Skeletal muscle tissue (tissue), 5 donors: ENCODE results near the gene SURF4. TPM values are rescaled to one million over a fixed set of nuclear protein-coding genes. Genes with fewer than 3 reads are reported as not detected.
"Not testable (repeated sequence)": the region's sequence is repeated elsewhere in the genome, so short reads cannot be mapped to it uniquely, and the experiment has no call there.

ENCODE experiments used
- H3K27ac ChIP-seq: one replicate; pipeline ENCODE4 v1.7.0; 2013; ENCODE audit warnings: mild to moderate bottlenecking, low read depth, low read length, inconsistent platforms
- H3K27me3 ChIP-seq, 3 donors: one replicate each; pipeline ENCODE4 v1.7.0; 2013; ENCODE audit warnings: low read length in 3 of 3; ENCODE audit not compliant: control insufficient read depth in 3 of 3, insufficient read depth in 3 of 3
- H3K36me3 ChIP-seq, 3 donors: one replicate each; pipeline ENCODE4 v1.7.0; 2013; ENCODE audit warnings: low read length in 3 of 3; ENCODE audit not compliant: control insufficient read depth in 3 of 3, insufficient read depth in 3 of 3
- H3K4me1 ChIP-seq, 3 donors: one replicate each; pipeline ENCODE4 v1.7.0; 2013; ENCODE audit warnings: low read length in 3 of 3, mild to moderate bottlenecking in 3 of 3; ENCODE audit not compliant: control insufficient read depth in 3 of 3, insufficient read depth in 3 of 3
- H3K4me3 ChIP-seq, 3 donors: one replicate each; pipeline ENCODE4 v1.7.0; 2013; ENCODE audit warnings: low read length in 3 of 3
- H3K9ac ChIP-seq, 3 donors: one replicate each; pipeline ENCODE4 v1.7.0; 2013; ENCODE audit warnings: low read length in 3 of 3, mild to moderate bottlenecking in 3 of 3, moderate library complexity in 2 of 3, low read depth in 1 of 3
- H3K9me3 ChIP-seq, 3 donors: one replicate each; pipeline ENCODE4 v1.7.0; 2013; ENCODE audit warnings: low read length in 3 of 3; ENCODE audit not compliant: control insufficient read depth in 3 of 3
- small RNA-seq: library from RNA; depleted of rRNA; stranded (forward); fragments of <200 nt; gene quantifications from one replicate; pipeline ENCODE3, GENCODE V24; 2014
- total RNA-seq: library from RNA; depleted of rRNA; stranded (reverse); fragments of >200 nt; gene quantifications from one replicate; pipeline ENCODE4 v1.2.3, GENCODE V29; 2014
- donor health status: Osteomylitis.

The SURF4 gene
- total RNA-seq, 1 donor from 2014 or later: 166 TPM

DNA sequence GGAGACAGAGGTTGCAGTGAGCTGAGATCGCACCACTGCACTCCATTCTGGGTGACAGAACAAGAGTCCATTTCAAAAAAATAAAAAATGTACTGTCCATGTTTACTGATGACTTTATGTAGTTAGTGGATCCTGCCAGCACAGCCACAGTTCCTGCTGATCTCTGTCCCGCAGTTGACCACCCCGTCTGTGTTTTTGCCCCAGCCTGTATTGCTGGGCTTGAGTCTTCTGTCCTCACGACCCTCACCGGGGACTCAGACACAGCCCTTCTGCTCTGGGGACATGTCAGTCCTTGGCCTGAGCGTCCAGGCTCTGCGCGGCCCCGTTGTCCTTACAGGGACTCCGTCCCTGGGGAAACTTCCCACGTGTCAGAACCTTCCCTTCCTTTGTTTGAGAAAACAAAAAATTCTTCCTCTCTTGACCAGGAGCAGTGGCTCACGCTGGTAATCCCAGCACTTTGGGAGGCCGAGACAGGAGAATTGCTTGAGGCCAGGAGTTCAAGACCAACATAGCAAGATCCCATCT lies 54.4 kb downstream of the SURF4 start:
- Histone ChIP-seq H3K4me1 (no peaks in the 10 kb centered on the region), H3K27me3 (peaks cover 0 to 13% (median 4%) of the 10 kb centered on the region in 3 donors), H3K36me3 (no peaks in the 10 kb centered on the region), H3K9me3 (no peaks in the 10 kb centered on the region), H3K4me3 (no peak overlapping the region), H3K9ac (no peak overlapping the region), H3K27ac (no peak overlapping the region)

DNA sequence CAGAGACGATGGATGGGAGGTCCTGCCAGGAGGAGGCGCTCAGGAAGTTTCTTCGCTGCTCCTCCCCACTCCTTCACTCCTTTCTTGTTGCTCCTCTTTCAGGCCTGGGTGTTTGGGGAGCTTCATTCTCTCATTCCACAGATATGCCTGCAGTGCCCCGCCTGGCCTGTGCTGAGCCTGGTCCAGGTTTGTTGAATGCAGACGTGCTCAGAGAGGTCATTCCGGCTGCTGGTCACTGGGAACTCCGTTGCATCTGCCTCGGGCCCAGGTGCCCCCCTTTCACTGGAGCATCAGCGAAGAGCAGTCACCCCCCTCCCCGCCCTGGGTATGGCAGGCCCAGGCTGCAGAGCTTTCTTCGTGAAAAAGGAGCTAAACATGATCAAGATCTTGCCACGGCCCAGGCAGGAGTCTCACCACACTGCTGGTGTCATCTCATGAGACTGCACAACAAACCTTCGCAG lies 55.4 kb downstream of the SURF4 start:
- H3K27ac ChIP-seq: no peak overlapping the region
- H3K9me3 ChIP-seq: no peaks in the 10 kb centered on the region
- H3K4me1 ChIP-seq: no peaks in the 10 kb centered on the region
- peaks cover 0 to 13% (median 4%) of the 10 kb centered on the region in 3 donors for H3K27me3 ChIP-seq
- H3K4me3 ChIP-seq: no peak overlapping the region
- H3K36me3 ChIP-seq: no peaks in the 10 kb centered on the region
- H3K9ac ChIP-seq: no peak overlapping the region

DNA sequence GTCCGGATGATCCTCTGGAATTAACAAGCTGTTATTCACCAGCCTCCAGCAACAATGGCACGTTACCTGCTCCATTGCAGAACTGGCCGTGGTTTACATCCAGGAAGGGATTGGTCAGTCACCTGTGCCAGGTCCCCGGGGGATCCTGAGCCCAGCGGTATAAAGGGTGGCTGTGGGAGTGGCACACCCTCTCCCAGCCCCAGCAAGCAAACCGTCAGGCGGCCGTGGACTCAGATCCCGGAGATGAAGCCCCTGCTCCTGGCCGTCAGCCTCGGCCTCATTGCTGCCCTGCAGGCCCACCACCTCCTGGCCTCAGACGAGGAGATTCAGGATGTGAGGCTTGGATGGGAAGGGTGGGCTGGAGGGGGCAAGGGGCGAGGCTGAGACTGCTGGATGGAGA lies 58.3 kb downstream of the SURF4 start:
- H3K4me1 ChIP-seq, H3K9ac ChIP-seq, H3K4me3 ChIP-seq, H3K36me3 ChIP-seq, H3K27ac ChIP-seq, H3K27me3 ChIP-seq, H3K9me3 ChIP-seq: not testable (repeated sequence)

DNA sequence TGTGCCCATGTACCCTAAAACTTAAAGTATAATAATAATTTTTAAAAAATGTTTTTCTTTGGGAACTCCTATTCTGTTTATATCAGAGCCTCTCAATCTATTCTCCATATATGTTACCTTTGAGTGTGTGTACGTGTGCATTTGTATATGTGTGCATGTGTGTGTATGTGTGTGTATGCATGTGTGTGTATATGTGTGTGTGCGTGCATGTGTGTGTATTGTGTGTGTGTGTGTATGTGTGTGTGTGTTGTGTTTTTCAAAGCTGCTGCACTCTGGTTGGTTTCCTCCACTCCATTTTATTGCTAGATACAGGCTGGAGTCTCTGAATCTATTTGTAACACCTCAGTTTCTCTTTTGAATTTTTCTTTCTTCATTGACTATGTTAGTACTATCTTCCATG lies 59.9 kb downstream of the SURF4 start:
- H3K27me3 ChIP-seq: peaks cover 0 to 2% (median 0%) of the 10 kb centered on the region in 3 donors
- H3K27ac ChIP-seq: no peak overlapping the region
- H3K36me3 ChIP-seq: no peaks in the 10 kb centered on the region
- no peak overlapping the region for H3K9ac ChIP-seq
- H3K4me3 ChIP-seq: no peak overlapping the region
- no peaks in the 10 kb centered on the region for H3K9me3 ChIP-seq
- H3K4me1 ChIP-seq: no peaks in the 10 kb centered on the region

Small RNA genes within 50 kb of the gene (small RNA-seq; reads per million reads assigned to genes)
- gene RF00019 (not detected), gene SNORD24 (not detected), gene SNORD36A (not detected), gene SNORD36B (not detected), gene SNORD36C (not detected)

Other genes with a start within 250 kb of the SURF4 start
- 2.6 TPM for gene GBGT1, start 212.1 kb downstream of the SURF4 start, total RNA-seq
- not detected for gene OBP2B, start 166.8 kb downstream of the SURF4 start, total RNA-seq
- under 0.01 TPM for gene ABO, start 100.9 kb downstream of the SURF4 start, total RNA-seq
- 7.8 TPM for gene SURF6, start 39.9 kb downstream of the SURF4 start, total RNA-seq
- 13.0 TPM for gene MED22, start 27.9 kb downstream of the SURF4 start, total RNA-seq
- gene RPL7A, start 27.8 kb downstream of the SURF4 start, total RNA-seq: 2,342 TPM
- gene SURF1, start 19.6 kb downstream of the SURF4 start, total RNA-seq: 24.5 TPM
- gene SURF2, start 19.5 kb downstream of the SURF4 start, total RNA-seq: 12.5 TPM
- 1.0 TPM for gene STKLD1, start 306 bp upstream of the SURF4 start, total RNA-seq
- gene REXO4, start 42.0 kb upstream of the SURF4 start, total RNA-seq: 14.6 TPM
- gene ADAMTS13, start 46.3 kb upstream of the SURF4 start, total RNA-seq: 1.6 TPM
- 4.7 TPM for gene CACFD1, start 83.9 kb upstream of the SURF4 start, total RNA-seq
- 0.52 TPM for gene SLC2A6, start 103.0 kb upstream of the SURF4 start, total RNA-seq
- gene MYMK, start 148.9 kb upstream of the SURF4 start, total RNA-seq: 8.9 TPM
- 4.7 TPM for gene ADAMTSL2, start 158.6 kb upstream of the SURF4 start, total RNA-seq
- not detected for gene FAM163B, start 233.3 kb upstream of the SURF4 start, total RNA-seq